NOMO-1 (cell line): ENCODE measurements around the gene CTIF.
"Not testable (repeated sequence)": the region's sequence is repeated elsewhere in the genome, so short reads cannot be mapped to it uniquely, and the experiment has no call there.

ENCODE experiments used
- DNase-seq, 2 experiments: peaks; one replicate each; lab custom pipeline; 2025; ENCODE audit not compliant: unreplicated experiment in 2 of 2; lab: John Stamatoyannopoulos, UW

Gene CTIF

DNA sequence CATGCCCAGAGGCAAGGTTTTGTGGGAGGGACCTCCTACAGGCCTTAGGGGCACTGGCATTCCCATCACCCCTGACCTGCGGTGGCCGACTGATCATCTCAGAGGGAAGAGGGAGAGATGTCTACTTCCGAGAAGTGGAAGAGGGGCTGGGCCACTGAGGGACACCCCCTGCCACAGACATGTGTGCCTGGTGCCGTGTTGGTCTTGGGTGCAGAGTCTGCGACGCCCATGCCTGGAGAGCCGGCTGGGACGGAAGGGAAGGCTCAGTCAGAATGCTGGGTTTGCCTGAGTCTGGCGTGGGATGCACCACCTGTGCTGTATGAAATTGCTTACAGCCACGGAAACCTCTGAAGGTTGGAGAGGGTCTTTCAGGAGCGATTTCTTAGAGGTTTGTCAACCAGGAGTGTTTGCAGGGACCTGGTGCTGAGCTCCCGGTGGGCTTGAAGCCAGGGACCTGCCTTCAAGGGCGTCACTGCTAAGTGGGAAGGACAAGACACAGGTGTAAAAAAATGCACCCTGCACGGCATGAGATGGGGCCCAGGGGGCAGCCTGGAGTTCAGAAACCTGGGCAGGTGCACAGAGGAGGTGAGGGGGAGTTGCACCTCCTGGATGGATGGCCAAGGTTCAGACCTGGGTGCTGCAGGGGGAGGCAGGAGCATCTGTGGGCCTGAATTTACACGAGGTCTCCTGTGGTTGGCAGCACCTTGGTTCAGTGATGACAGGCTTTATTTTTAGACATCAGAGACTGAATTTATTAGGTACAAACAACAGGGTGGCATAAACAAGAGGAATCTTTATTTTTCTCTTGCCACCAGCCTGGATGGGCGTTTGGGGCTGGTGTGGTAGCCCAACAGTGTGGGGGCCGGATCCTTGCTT lies 100.3 kb downstream of the CTIF start:
- no peak for DNase-seq

DNA sequence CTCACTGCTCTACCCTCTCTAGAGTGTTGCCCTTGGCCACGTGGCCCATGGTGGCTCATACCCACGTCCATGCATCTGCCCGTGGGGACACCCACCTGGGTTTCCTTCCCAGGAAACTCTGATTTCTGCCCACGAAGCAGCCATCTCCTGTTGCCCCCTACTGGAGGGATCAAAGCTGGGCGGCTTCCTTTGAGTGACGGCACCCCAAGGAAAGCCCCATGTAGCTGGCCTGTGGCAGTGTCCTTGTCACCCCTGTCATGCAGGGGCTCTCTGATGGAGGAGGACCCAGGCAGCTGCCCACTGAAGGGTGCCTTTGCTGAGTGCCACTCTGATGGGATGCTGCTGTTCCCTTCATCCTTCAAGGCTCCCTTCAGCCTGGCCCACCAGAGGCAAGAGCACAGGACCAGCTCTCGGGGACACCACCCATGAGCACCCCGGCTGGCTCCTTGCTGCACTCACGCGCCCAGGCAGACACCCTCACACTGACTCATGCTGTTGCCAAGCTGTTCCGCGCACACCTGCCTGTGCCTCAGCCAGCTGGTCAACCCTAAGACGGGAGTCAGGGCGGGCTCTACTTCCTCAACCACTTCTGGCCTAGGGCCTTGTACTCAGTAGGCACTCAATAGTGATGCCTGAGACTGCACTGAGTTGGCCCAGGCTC lies 101.1 kb downstream of the CTIF start:
- no peak for DNase-seq

- no peak for DNase-seq
Measured at GRCh38 chr18:48640566-48641270, 101.9 kb downstream of the CTIF start.

DNA sequence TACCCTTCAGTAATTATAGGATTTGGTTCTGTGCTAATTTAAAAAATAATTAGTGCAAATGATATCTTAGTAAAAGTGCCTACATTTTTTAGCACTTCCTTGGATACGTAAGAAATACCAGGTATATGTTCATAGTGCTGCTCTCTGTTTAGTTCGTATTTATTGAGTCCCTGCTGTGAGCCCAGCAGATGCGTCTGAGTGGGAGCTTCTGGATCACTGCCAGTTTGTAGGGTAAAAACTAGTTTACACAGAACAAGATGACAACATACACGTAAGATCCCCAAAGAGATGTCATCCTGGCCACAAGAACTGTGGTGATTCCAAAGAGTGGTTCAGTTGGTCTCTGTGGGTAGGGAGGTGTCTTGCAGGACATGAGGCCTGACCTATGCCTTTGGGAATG lies 103.2 kb downstream of the CTIF start:
- no peak for DNase-seq

- DNase-seq: no peak
Measured at GRCh38 chr18:48642503-48642902, 103.7 kb downstream of the CTIF start.

DNA sequence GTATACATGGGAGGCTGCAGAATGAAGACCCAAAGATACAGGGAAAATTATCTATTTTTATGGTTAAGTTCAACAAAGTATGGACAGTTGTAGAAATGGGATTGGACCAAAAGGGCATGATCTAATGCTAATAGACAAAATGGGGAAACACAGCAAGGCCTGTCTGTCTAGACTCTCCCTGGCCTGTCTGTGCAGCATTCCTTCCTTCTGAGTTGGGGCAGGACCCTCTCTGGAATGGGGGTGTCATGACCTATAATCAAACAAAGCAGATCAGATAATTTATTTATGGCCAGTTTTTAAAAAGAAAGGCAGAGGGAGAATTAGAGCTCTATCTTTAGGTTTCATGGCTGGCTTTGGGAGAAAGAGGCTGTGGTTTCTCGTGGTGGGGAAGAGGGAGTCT lies 104.4 kb downstream of the CTIF start:
- DNase-seq: no peak

GRCh38 chr18:48644029-48644428 lies 105.2 kb downstream of the CTIF start:
- no peak for DNase-seq

- DNase-seq: no peak
Measured at GRCh38 chr18:48645427-48646002, 106.7 kb downstream of the CTIF start.

GRCh38 chr18:48646976-48647375 lies 108.1 kb downstream of the CTIF start:
- DNase-seq: no peak

- DNase-seq: no peak
Measured at GRCh38 chr18:48649231-48649630, 110.4 kb downstream of the CTIF start.

GRCh38 chr18:48654591-48654990 lies 115.8 kb downstream of the CTIF start:
- DNase-seq: not testable (repeated sequence)

DNA sequence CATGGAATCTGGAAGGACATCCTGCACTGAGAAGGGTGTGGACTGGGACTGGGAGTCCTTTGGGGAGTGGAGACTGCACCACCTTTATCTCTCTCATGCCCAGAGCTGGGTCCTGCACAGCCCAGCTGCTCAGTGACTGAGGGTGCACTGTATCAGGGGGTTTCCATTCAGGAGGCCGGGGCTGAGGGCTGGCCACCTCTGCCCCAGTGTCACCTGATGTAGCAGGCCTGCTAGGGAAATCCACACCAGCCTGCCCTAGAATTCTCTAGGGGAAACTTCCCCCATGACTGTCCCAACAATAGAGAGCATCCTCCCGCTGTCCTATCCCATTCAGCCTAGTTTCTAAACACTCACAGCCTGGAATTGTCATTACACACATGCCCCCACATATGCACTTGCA lies 116.7 kb downstream of the CTIF start:
- no peak for DNase-seq

GRCh38 chr18:48656176-48656575 lies 117.3 kb downstream of the CTIF start:
- DNase-seq: no peak

DNA sequence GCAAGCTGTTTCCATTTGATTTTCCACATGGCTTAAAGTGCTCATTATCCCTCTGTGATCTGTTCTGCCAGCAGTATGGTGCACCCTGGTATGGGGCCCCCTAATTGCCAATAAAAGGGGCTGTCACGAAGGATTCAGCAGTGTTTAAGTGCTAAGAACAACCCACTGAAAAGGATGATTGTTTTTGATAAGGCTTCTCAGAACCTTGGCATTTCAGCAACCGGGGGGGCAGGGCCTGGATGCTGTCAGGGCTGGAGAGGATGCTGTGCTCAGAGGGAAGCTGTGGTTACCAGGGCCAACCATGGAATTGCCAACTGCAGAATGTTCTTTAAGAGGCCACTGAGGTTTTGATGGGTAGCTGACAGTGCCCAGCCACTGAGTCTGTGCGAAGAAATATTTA lies 117.8 kb downstream of the CTIF start:
- no peak for DNase-seq

- no peak for DNase-seq
Measured at GRCh38 chr18:48657447-48658120, 118.8 kb downstream of the CTIF start.

DNA sequence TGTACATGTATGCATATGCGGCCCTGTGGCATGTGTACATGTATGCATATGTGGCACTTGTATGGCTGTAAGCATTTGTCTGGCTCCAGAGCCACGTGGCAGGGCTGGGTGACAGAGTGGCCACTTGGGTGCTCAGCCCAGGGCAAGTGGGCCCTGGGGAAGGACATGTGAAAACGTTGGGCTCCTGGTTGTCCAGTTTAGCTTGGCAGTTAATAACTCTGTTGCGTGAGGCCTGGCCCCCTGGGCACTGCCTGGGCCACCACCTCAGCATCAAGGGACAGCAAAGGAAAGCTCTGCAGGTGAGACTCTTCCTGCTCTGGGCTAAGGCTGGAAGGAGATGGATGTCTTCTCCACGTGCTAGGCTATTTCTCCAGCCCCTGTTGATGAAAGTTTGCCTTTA lies 119.9 kb downstream of the CTIF start:
- no peak for DNase-seq

- DNase-seq: no peak
Measured at GRCh38 chr18:48659188-48660009, 120.6 kb downstream of the CTIF start.

DNA sequence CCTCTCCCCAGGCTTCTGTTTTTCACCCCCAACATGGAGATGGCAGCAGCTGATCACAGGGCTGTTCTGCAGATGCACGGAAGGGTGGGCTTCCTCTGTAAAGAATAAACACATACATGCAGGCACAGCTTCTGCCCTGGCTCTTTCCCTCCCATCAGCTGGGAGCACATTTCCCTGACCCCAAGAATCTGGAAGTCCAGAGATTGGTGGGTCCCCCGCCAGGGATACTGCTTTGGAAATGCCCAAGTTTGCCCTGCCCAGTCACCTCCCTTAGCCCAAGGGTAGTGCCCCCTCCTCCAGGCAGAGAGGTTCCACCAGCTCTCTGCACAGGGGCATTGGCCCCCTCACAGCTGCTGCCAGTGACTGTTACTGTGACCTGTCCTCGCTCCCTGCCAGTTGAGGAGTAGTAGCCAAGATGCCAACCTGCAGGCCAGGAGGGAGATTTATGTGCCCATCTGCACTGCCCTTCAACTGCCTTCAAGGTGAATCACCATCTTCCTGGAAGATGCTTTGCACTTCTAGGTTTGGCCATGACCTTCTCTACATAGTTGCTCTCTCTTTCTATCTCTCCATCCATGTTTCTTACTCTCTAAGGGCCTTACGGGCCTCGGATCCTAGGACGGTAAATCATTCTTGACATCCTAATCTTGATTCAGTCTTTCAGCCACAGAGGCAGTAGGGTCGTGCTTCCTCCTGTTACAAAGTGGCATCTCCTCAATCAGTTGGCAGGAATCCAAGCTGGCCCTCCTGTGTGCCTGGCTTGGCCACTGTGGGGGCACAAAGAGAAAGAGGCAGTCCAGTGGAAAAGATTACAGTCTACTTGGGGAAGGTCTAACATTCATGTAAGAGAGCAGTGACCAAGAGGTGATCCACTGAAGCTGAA lies 121.8 kb downstream of the CTIF start:
- no peak for DNase-seq

GRCh38 chr18:48661421-48661820 lies 122.6 kb downstream of the CTIF start:
- DNase-seq: no peak
